SU-DHL-6 (cell line): ENCODE results near the gene PTP4A1.

Experiments
- H2AFZ ChIP-seq: fragments of 200-600 bp; sonication (generic); 2 replicates; pipeline ENCODE4 v1.6.1; 2014; ENCODE audit warnings: low read depth, mild to moderate bottlenecking, moderate library complexity, mixed read lengths, antibody characterized with exemption, low read length; ENCODE audit not compliant: severe bottlenecking
- H3F3A ChIP-seq: fragments of 200-600 bp; shearing (Covaris generic); 2 replicates; pipeline ENCODE4 v1.6.0; 2016; ENCODE audit warnings: antibody characterized with exemption, mild to moderate bottlenecking; ENCODE audit not compliant: insufficient read depth
- H3K27ac ChIP-seq: fragments of 200-600 bp; sonication (generic); 2 replicates; pipeline ENCODE4 v1.5.1; 2016; ENCODE audit warnings: low read depth, mild to moderate bottlenecking, low read length, moderate library complexity, mixed read lengths
- H3K27me3 ChIP-seq: fragments of 200-600 bp; sonication (generic), shearing (Covaris generic); 2 replicates; pipeline ENCODE4 v1.6.0; 2014; ENCODE audit warnings: mild to moderate bottlenecking, low read length
- H3K36me3 ChIP-seq: fragments of 200-600 bp; sonication (generic); 2 replicates; pipeline ENCODE4 v1.6.1; 2014; ENCODE audit warnings: mild to moderate bottlenecking, low read length, mixed read lengths
- H3K4me2 ChIP-seq: fragments of 300-600, 200-600 bp; shearing (Covaris generic), sonication (generic); 2 replicates; pipeline ENCODE4 v1.6.0; 2014; ENCODE audit warnings: low read length, low read depth, mild to moderate bottlenecking; ENCODE audit not compliant: poor library complexity, severe bottlenecking
- H3K4me3 ChIP-seq: fragments of 200-600 bp; sonication (generic); 2 replicates; pipeline ENCODE4 v1.5.1; 2014; ENCODE audit warnings: antibody characterized with exemption, low read length, mild to moderate bottlenecking, mixed read lengths; ENCODE audit not compliant: insufficient read depth, poor library complexity, severe bottlenecking
- H3K79me2 ChIP-seq: fragments of 200-600 bp; sonication (generic); 2 replicates; pipeline ENCODE4 v1.6.1; 2014; ENCODE audit warnings: mild to moderate bottlenecking, low read length, moderate library complexity; ENCODE audit not compliant: insufficient read depth
- H3K9ac ChIP-seq: fragments of 200-600 bp; sonication (generic); 2 replicates; pipeline ENCODE4 v1.7.0; 2014; ENCODE audit warnings: mild to moderate bottlenecking, low read length
- H3K9me2 ChIP-seq: fragments of 200-600 bp; sonication (generic); replicated peaks from 2 replicates; pipeline ENCODE4 v1.6.1; 2014; ENCODE audit warnings: low read length; ENCODE audit not compliant: insufficient read depth
- H3K9me3 ChIP-seq: fragments of 200-600 bp; sonication (generic); 2 replicates; pipeline ENCODE4 v1.6.1; 2014; ENCODE audit warnings: low read length, mixed read lengths; ENCODE audit not compliant: insufficient read depth
- H4K20me1 ChIP-seq: fragments of 200-600 bp; sonication (generic); 2 replicates; pipeline ENCODE4 v1.6.1; 2014; ENCODE audit warnings: low read depth, mild to moderate bottlenecking, antibody characterized with exemption, low read length, moderate library complexity, mixed read lengths
- CTCF ChIP-seq: fragments of 200-600 bp; sonication (generic); IDR thresholded peaks from one replicate; pipeline ENCODE4 v1.5.1; 2017; ENCODE audit warnings: antibody characterized with exemption, mild to moderate bottlenecking, low read length, moderate library complexity; ENCODE audit not compliant: insufficient read depth, poor library complexity, severe bottlenecking
- EZH2phosphoT487 ChIP-seq: fragments of 200-600 bp; sonication (generic), shearing (Covaris generic); conservative IDR thresholded peaks from 2 replicates; pipeline ENCODE4 v1.6.1; 2018; ENCODE audit warnings: mild to moderate bottlenecking, antibody characterized with exemption, low read length, moderate library complexity, mixed read lengths

Gene PTP4A1

GRCh38 chr6:63546697-63547096 lies 25.6 kb upstream of the PTP4A1 start:
- H3K9me3 ChIP-seq, result no peaks in the 10 kb centered on the region
- H3K9me2 ChIP-seq, result no peaks in the 10 kb centered on the region
- no peak overlapping the region for H3K9ac ChIP-seq
- no peaks in the 10 kb centered on the region for H3K79me2 ChIP-seq
- H3K4me3 ChIP-seq, result no peak overlapping the region
- no peak overlapping the region for H2AFZ ChIP-seq
- no peaks in the 10 kb centered on the region for H3F3A ChIP-seq
- TF ChIP-seq EZH2phosphoT487, result no peak
- no peaks in the 10 kb centered on the region for H3K27me3 ChIP-seq
- H3K27ac ChIP-seq, result no peak overlapping the region
- no peaks in the 10 kb centered on the region for H3K36me3 ChIP-seq
- no peaks in the 10 kb centered on the region for H4K20me1 ChIP-seq
- no peak overlapping the region for H3K4me2 ChIP-seq

GRCh38 chr6:63549076-63549475 lies 23.2 kb upstream of the PTP4A1 start:
- H3F3A ChIP-seq, result no peaks in the 10 kb centered on the region
- H3K4me2 ChIP-seq, result no peak overlapping the region
- H3K9me3 ChIP-seq, result no peaks in the 10 kb centered on the region
- no peaks in the 10 kb centered on the region for H3K36me3 ChIP-seq
- H4K20me1 ChIP-seq, result no peaks in the 10 kb centered on the region
- H3K27ac ChIP-seq, result no peak overlapping the region
- H3K4me3 ChIP-seq, result no peak overlapping the region
- no peak overlapping the region for H3K9ac ChIP-seq
- no peaks in the 10 kb centered on the region for H3K27me3 ChIP-seq
- H3K9me2 ChIP-seq, result no peaks in the 10 kb centered on the region
- no peaks in the 10 kb centered on the region for H3K79me2 ChIP-seq
- H2AFZ ChIP-seq, result no peak overlapping the region
- no peak for TF ChIP-seq CTCF
- TF ChIP-seq EZH2phosphoT487, result no peak

GRCh38 chr6:63553208-63553607 lies 19.1 kb upstream of the PTP4A1 start:
- Histone ChIP-seq H3K4me2 (no peak overlapping the region), H3K4me3 (no peak overlapping the region), H4K20me1 (no peaks in the 10 kb centered on the region), H3K9me3 (no peaks in the 10 kb centered on the region), H2AFZ (no peak overlapping the region), H3K9me2 (no peaks in the 10 kb centered on the region), H3K9ac (no peak overlapping the region), H3F3A (no peaks in the 10 kb centered on the region), H3K27ac (no peak overlapping the region), H3K36me3 (no peaks in the 10 kb centered on the region), H3K27me3 (no peaks in the 10 kb centered on the region), H3K79me2 (no peaks in the 10 kb centered on the region)
- no peak for TF ChIP-seq EZH2phosphoT487
- no peak for TF ChIP-seq CTCF

- H3F3A ChIP-seq, result no peaks in the 10 kb centered on the region
- H3K9me2 ChIP-seq, result no peaks in the 10 kb centered on the region
- no peak overlapping the region for H3K4me2 ChIP-seq
- H3K4me3 ChIP-seq, result no peak overlapping the region
- H3K27me3 ChIP-seq, result no peaks in the 10 kb centered on the region
- H4K20me1 ChIP-seq, result no peaks in the 10 kb centered on the region
- TF ChIP-seq CTCF, result no peak
- no peak for TF ChIP-seq EZH2phosphoT487
- no peaks in the 10 kb centered on the region for H3K79me2 ChIP-seq
- no peaks in the 10 kb centered on the region for H3K36me3 ChIP-seq
- H2AFZ ChIP-seq, result no peak overlapping the region
- H3K27ac ChIP-seq, result no peak overlapping the region
- H3K9ac ChIP-seq, result no peak overlapping the region
- no peaks in the 10 kb centered on the region for H3K9me3 ChIP-seq
Measured at GRCh38 chr6:63553900-63554299, 18.4 kb upstream of the PTP4A1 start.
